Natural killer cell treated with Interleukin-12 subunit alpha and Interleukin-12 subunit beta and Interleukin-15 and Interleukin-18, amount 100 ng/mL, for 72 hours (primary cell): Measurements from ENCODE around the gene NINJ2. TPM values are rescaled to one million over a fixed set of nuclear protein-coding genes. Genes with fewer than 3 reads are reported as not detected.

ENCODE experiments used
- ATAC-seq, 2 donors: fragments of 150-1000 bp; cut with Tn5 transposase in 1 of 2; sonication (Bioruptor Pico), chemical (Tn5 transposase) in 1 of 2; 2 replicates each; pipeline ENCODE4 v1.10.0; 2021
- DNase-seq: peaks from one replicate; pipeline ENCODE4 v3.0.0; 2022; ENCODE audit warnings: low spot score
- H3K27ac Mint-ChIP-seq, 2 donors: 1 replicate in 1 of 2; 2 replicates in 1 of 2; pipeline ENCODE4 v1.8.0; 2022; ENCODE audit warnings: mixed read lengths in 2 of 2, mild to moderate bottlenecking in 1 of 2, moderate library complexity in 1 of 2
- H3K27me3 Mint-ChIP-seq, 2 donors: 1 replicate in 1 of 2; 2 replicates in 1 of 2; pipeline ENCODE4 v1.8.0; 2022; ENCODE audit warnings: mixed read lengths in 2 of 2
- H3K36me3 Mint-ChIP-seq: one replicate; pipeline ENCODE4 v1.8.0; 2022; ENCODE audit warnings: mixed read lengths
- H3K4me1 Mint-ChIP-seq, 2 donors: 1 replicate in 1 of 2; 2 replicates in 1 of 2; pipeline ENCODE4 v1.8.0; 2022; ENCODE audit warnings: low read depth in 2 of 2, mixed read lengths in 2 of 2, mild to moderate bottlenecking in 1 of 2
- H3K4me3 Mint-ChIP-seq: one replicate; pipeline ENCODE4 v1.8.0; 2022; ENCODE audit warnings: mixed read lengths
- H3K9me3 Mint-ChIP-seq: 2 replicates; pipeline ENCODE4 v1.8.0; 2022; ENCODE audit warnings: mixed read lengths
- total RNA-seq, 2 donors: library from RNA; stranded (reverse); gene quantifications; one replicate each; pipeline ENCODE4 v1.2.3, GENCODE V29; 2022

The NINJ2 gene
- total RNA-seq, 2 donors from 2014 or later = 8.6 to 15.3 TPM

DNA sequence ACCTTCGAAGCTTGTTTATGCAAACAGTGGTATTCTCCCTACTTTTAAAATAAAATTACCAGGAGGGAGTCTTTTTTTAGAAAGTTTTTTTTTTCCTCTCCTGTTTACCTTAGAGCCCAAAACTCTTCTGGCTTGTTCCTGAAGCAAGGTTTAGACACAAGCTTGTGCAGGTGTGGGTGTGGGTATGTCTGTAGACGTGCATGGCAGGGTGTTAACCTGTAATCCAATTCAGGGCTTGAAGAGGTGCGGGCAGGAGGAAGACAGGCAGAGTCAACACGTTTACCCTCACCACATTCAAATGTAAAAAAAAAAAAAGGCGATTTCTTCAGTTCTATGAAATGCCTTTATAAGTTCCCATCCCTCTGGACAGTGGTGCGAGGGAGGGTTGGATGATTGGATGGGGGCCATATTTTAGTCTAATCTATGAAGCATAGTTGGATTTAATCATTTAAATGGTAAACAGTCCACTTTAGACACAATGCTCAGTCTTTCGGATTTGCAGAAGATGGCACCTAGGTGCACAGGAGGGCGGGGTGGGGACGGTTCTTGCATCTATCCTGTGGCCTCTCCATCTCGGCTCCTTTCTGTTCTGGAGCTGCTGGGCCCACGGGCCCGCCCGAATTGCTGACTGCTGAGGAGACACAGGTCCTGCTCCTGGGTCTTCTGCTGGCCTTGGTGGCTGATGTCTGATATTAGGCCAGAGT is 982 bp upstream of the NINJ2 start:
- Mint-ChIP-seq H3K27ac (no peak overlapping the region), H3K4me3 (no peak overlapping the region)

DNA sequence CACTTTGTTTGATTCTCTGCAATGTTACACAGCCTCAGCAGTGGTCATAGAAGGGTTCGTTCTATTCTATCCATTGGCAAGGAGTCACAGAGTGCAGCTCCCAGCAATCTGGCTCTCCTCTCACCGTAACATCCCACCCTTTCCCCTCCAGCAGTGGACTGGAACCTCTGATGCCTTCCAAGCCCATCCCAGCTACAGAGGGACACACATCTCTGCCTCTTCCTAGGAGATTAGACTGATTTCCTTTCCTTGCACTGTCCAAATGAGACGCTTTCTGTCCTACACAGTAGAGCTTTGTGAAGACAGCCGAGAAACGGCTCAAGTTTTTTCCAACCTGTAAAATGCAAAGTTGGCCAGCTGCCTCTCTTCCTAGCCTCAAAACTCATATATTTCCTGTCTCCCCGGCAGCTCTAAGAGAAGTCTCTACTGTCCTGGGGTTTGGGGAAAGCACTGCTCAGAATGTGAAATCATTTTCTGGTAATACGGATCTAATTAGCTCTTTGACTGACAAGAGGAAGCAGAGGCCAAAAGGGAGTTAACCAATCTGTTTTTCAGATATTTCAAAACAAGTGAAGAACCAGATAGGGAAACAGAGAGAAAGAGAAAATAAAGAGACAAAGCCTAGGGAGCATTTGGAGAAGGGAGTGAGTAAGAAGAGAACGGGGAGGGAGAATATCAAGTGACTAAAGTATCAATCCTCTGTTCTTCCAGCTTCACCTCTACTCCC is 516 bp downstream of the NINJ2 start:
- Mint-ChIP-seq H3K36me3 (no peaks in the 10 kb centered on the region), H3K27ac (peak overlapping the region; percentile 40 to 42), H3K4me3 (peak overlapping the region; percentile 14), H3K27me3 (peaks cover 2 to 7% of the 10 kb centered on the region in 2 donors), H3K9me3 (no peaks in the 10 kb centered on the region), H3K4me1 (peaks cover 30 to 32% of the 10 kb centered on the region in 2 donors)
- no peak for ATAC-seq
- DNase-seq = no peak

More for the DNA sequence above, 982 bp upstream of the NINJ2 start:
- ATAC-seq (no peak), DNase-seq (no peak)
- Mint-ChIP-seq H3K9me3 (no peaks in the 10 kb centered on the region), H3K36me3 (no peaks in the 10 kb centered on the region), H3K4me1 (peaks cover 36 to 38% of the 10 kb centered on the region in 2 donors), H3K27me3 (peaks cover 2 to 7% of the 10 kb centered on the region in 2 donors)

DNA sequence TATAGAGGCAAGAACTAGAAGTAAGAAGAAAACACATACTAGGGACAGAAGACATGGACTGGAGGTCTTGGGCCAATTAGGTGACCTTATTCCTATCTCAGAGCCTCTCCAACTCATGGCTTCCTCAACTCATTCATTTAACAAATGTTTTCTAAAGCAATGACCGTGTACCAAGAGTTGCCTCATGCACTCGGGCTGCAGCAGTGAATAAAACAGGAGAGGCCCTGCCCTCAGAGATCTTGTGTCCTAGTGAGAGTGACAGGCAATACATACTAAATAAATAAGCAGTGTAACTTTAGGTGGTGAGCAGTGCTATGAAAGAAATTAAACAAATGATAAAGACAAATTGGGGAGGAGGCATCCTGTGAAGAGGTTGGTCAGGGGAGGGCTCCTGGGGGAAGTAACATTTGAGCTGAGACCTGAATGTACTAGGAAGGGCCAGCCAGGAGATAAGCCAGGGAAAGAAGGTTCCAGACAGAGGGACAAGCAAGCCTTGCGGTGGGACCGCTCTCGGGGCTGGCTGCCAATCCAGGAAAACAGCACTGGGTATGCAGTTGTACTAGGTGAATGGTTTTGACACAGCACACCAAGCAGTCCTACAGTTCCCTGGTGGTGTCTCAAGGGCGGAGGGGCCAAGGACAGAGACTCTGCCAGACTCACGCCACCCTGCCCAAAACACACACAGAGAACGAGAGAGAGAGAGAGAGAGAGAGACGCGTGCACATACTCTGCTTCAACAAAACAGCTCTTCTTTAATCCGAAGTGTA is 1.3 kb downstream of the NINJ2 start:
- DNase-seq (no peak), ATAC-seq (no peak)
- H3K36me3 Mint-ChIP-seq = no peaks in the 10 kb centered on the region
- peaks cover 22 to 25% of the 10 kb centered on the region in 2 donors for H3K4me1 Mint-ChIP-seq
- peaks cover 2 to 7% of the 10 kb centered on the region in 2 donors for H3K27me3 Mint-ChIP-seq
- H3K4me3 Mint-ChIP-seq = no peak overlapping the region
- H3K9me3 Mint-ChIP-seq = no peaks in the 10 kb centered on the region
- H3K27ac Mint-ChIP-seq = peak overlapping the region in 1 of 2 donors; percentile 40

DNA sequence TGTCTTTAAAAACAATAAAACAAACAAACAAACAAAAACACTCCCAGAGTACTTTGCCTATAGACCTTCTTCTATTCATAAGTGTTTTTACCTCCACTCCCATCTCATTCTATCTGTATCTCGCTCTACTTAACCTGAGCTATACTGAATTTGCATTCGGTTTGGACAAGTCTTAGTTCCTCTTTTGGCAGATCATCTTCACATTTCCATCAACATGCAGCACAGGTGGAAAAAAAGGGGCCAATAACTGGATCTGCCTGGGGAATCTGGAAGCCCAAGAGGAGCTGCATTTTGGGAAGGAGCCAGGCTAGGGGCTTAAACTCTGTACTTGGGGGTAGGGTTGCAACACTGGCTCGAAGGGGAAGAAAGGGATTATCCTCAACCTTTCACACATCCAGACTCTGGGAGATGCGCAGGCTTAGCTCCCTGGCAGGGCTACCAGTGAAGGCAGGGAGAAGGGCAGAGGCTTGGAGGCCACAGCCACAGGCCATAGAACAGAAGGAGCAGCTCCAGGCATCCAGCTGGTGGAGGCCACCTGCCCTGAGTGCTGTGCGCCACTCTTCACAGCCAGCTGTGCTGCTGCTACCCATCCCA is 4.1 kb downstream of the NINJ2 start:
- Mint-ChIP-seq H3K4me1 (peaks cover 16 to 20% of the 10 kb centered on the region in 2 donors), H3K27me3 (peaks cover 2 to 7% of the 10 kb centered on the region in 2 donors), H3K36me3 (no peaks in the 10 kb centered on the region), H3K9me3 (no peaks in the 10 kb centered on the region), H3K4me3 (no peak overlapping the region), H3K27ac (no peak overlapping the region)
- DNase-seq (no peak), ATAC-seq (no peak)

DNA sequence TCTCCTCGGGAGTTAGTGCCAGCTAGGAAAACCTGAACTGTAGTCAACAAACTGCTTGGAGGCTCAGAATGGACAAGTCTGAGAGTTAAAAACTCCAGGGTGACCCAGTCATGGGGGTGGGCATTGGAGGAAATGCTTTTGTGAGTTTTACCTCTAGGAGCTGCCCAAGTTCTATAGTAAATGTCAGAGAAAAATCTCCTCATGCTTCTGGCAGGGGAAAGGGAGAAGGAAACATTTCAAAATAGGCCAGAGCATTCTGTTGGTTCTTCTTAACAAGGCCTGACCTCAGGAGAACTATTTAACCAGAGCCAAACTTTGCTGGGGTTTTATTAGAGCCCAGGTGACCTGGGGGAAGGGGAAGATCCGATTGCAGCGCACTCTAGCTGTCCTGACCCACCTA is 12.3 kb downstream of the NINJ2 start:
- peak overlapping the region in 1 of 2 donors; percentile 72 for H3K27ac Mint-ChIP-seq
- H3K27me3 Mint-ChIP-seq = no peaks in the 10 kb centered on the region
- ATAC-seq = no peak

DNA sequence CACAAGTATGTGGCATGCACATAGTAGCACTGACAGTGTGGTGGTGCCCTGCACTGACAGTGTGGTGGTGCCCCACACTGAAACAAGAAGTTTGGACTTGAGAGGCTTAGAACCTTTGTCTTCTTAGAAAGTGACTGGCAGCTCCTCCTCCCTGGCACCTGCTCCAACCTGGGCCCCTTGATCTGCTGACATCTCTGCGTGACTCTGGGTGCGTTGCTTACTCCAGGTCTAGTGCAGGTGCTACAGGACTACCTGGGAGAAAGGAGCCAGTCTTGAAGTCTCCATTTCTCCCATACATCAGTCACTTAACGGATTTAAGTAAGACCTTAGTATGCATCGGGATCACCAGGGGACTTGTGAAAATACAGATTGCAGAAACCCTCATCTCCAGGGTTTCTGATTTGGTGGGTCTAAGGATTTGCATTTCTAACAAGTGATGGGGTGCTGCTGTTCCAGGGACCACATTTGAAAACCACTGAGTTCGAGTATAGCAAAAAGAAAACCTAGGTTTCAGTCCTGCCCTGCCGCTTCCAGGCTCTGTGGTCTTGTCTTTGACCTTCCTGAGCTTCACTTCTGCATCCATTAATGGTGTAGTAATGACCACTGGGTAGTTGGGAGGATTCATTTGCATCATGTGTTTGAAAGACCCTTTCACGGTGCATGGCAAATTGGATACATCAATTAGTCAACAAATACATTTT is 15.7 kb downstream of the NINJ2 start:
- Mint-ChIP-seq H3K36me3 (no peaks in the 10 kb centered on the region), H3K27me3 (no peaks in the 10 kb centered on the region), H3K4me3 (no peak overlapping the region), H3K4me1 (peaks cover 21 to 34% of the 10 kb centered on the region in 2 donors), H3K27ac (peak overlapping the region; percentile 4 to 57), H3K9me3 (no peaks in the 10 kb centered on the region)
- DNase-seq (no peak), ATAC-seq (no peak)

More for the DNA sequence above, 12.3 kb downstream of the NINJ2 start:
- Mint-ChIP-seq H3K4me3 (no peak overlapping the region), H3K4me1 (peaks cover 0 to 15% of the 10 kb centered on the region in 2 donors), H3K36me3 (no peaks in the 10 kb centered on the region), H3K9me3 (no peaks in the 10 kb centered on the region)
- DNase-seq = no peak

DNA sequence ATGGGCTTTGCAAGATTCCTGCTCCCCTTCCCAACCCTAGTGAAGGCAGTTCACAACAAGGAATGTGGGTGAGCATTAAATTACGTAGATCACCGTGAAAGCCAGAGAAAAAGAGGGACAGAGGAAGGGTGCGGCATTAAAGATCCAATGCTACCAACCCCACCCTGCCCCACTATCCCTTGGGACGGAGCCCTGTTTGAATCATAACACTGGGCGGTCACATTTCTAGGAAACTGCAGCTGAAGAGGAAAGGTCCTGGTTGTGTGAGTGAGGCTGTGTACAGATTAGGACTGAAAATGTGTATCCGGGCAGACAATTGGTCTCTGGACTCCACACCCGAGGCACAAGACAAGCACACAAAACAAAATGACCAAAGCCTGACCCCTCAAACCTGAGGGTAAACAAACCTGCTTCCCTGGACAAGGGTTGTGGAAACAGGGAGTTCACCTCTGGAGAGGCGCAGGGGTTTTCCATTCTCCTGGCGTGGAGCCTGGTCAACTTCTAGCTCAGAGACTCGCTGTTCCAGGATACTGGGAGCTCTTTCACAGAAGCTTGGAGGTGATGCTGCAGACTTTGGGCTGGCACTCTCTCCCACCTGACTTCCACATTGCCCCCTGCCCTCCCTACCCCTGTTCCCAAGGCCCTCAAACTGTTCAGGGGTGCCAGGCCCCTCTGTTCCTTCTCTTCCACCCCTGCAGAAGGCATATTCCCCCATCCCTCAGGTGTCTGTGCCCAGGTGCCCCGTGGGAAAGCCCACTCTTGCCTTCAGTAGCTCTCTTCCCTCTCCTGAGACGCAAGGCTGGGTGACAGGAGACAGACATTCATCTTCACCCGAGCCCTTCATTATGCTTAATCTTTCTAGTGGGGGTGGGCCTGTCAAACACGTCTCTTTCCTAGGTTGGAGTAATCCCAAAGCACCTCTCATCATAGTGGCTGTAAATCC is 16.5 kb downstream of the NINJ2 start:
- no peak for DNase-seq
- no peaks in the 10 kb centered on the region for H3K27me3 Mint-ChIP-seq
- no peak overlapping the region for H3K4me3 Mint-ChIP-seq
- H3K36me3 Mint-ChIP-seq = no peaks in the 10 kb centered on the region
- peak overlapping the region; percentile 4 to 96 for H3K27ac Mint-ChIP-seq
- no peaks in the 10 kb centered on the region for H3K9me3 Mint-ChIP-seq
- no peak for ATAC-seq
- peaks cover 21 to 34% of the 10 kb centered on the region in 2 donors for H3K4me1 Mint-ChIP-seq

DNA sequence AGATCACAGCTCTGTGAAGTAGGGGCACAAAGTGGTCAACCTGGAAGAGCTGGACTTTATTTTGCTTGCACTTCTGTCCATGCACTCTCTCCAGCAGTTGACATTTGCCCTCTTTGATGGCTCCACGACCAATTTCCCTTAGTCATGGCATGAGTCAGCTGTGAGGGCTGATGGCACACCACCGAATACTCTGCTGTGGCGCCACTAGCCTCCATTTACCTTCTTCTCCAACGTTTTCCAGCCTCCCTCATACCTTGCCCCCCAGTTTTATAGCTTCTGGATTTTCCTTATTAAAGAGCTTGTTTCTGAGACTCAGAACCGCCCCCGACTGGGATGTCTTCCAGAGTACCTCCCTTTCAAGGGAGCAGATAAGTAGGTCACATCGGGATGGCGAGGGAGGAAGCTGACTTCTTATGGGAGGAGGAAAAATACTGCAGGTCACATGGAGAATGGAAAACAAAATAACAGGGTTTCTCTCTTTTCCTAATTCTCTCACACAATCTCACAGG is 17.6 kb downstream of the NINJ2 start:
- peak overlapping the region; percentile 88 to 96 for H3K27ac Mint-ChIP-seq
- no peak for DNase-seq
- H3K27me3 Mint-ChIP-seq = no peaks in the 10 kb centered on the region
- no peaks in the 10 kb centered on the region for H3K36me3 Mint-ChIP-seq
- ATAC-seq = no peak
- peaks cover 23 to 27% of the 10 kb centered on the region in 2 donors for H3K4me1 Mint-ChIP-seq
- H3K4me3 Mint-ChIP-seq = peak overlapping the region; percentile 17
- H3K9me3 Mint-ChIP-seq = no peaks in the 10 kb centered on the region

DNA sequence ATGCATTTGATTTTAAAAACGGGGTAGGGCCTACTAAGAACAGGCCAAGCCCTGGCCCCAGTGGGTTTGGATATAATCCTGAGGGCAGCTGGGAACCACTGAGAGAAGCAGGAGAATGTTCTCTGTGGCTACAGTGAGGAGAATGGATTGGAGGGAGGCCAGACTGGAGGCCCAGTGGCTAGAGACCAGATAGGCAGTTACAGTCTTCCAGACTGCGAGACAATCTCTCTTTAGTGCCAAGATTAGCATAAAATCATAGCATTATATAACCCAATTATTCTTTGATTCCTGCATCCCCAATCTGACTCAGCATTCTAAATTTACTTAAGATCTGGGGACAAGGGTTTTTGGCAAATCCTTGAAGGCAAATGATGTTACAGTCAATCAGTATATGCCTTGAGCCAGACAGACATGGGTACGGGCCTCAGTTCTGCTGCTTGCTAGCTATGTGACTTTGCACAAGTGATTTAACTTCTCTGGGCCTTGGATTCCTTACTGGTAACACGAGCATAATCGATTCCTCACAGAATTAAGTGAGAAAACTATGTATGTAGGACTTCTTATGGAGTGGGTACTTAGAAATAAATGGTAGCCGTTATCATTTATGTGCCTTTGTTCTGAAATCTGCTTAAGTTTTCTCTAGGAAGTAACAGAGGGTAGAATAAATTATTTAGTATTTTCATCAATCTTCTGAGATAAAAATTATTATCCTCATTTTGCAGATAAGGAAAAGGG is 18.3 kb downstream of the NINJ2 start:
- no peaks in the 10 kb centered on the region for H3K27me3 Mint-ChIP-seq
- peak overlapping the region; percentile 88 to 96 for H3K27ac Mint-ChIP-seq
- no peaks in the 10 kb centered on the region for H3K36me3 Mint-ChIP-seq
- H3K4me1 Mint-ChIP-seq = peaks cover 29% of the 10 kb centered on the region in 2 donors
- no peaks in the 10 kb centered on the region for H3K9me3 Mint-ChIP-seq
- DNase-seq (no peak), ATAC-seq (no peak)
- peak overlapping the region; percentile 87 for H3K4me3 Mint-ChIP-seq

DNA sequence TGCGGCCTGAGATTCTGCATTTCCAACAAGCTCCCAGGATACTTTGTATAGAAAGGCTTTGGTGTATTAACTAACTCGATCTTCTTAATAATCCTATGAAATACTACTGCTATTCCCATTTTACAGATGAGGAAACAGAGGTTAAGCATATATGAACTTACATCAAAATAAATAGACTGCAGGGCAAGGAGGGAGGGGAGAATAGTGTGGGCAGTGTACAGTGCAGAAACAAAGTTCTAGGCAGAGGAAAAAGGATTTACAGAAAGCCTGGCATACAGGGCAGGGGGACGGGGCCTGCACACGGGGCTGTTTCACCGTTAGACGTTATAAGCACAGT is 19.0 kb downstream of the NINJ2 start:
- H3K9me3 Mint-ChIP-seq = no peaks in the 10 kb centered on the region
- no peaks in the 10 kb centered on the region for H3K36me3 Mint-ChIP-seq
- peak overlapping the region; percentile 88 to 96 for H3K27ac Mint-ChIP-seq
- peak overlapping the region; percentile 87 for H3K4me3 Mint-ChIP-seq
- no peak for ATAC-seq
- H3K4me1 Mint-ChIP-seq = peaks cover 36% of the 10 kb centered on the region in 2 donors
- H3K27me3 Mint-ChIP-seq = no peaks in the 10 kb centered on the region
- DNase-seq = no peak

DNA sequence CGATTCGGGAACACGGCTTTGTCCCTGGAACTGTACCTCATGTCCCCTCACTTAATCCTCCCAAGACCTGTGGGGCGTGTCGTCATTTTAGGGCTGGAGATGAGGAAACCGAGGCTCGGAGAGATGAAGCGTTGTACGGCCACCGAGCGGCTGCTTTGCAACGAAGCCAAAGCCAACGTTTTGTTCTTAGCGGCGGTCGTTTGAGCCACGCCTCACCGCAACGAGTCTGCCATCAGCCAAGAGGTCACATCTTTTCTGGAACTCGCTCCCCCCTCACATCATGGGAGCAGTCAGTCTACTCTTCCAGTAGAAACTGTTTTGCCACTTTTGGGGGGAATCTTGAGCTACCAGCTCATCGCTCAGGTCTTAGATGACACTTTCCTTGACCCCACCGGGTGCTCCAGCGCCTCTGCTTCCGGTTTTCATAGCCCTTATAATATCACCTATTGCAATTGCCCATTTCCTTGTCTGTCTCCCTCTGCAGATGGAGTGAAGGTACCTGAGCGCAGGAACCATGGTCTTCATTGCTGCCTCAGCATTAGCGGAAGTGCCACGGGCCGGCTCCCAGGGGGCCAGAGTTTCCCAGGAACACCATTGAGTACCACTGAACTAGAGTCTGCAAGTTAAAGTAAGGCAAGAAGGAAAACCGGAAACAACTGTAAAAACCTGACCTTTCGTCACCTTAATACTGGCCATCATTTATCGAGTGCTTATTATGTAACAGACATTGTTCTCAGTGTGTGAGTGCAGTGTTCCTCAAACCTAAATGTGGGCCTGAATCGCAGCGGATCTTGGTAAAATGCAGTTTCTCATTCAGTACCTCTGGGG is 19.6 kb downstream of the NINJ2 start:
- DNase-seq (no peak), ATAC-seq (peak; percentile 1 to 6)
- H3K4me3 Mint-ChIP-seq = peak overlapping the region; percentile 87
- H3K27ac Mint-ChIP-seq = peak overlapping the region; percentile 88 to 96
- H3K9me3 Mint-ChIP-seq = no peaks in the 10 kb centered on the region
- no peaks in the 10 kb centered on the region for H3K36me3 Mint-ChIP-seq
- peaks cover 42% of the 10 kb centered on the region in 2 donors for H3K4me1 Mint-ChIP-seq
- no peaks in the 10 kb centered on the region for H3K27me3 Mint-ChIP-seq
